HEK293 (cell line): ENCODE results near the gene LDOC1.

Experiments
- CTCF ChIP-seq: fragments of 450-650 bp; formaldehyde crosslinking; IDR thresholded peaks from 2 replicates; pipeline ENCODE4 v1.5.1; 2016; ENCODE audit warnings: missing biosample characterization, missing genetic modification characterization
- PRDM4 ChIP-seq: fragments of 450-650 bp; formaldehyde crosslinking; IDR thresholded peaks from 2 replicates; pipeline ENCODE4 v1.5.1; 2017; ENCODE audit warnings: missing biosample characterization, missing genetic modification characterization
- RBAK ChIP-seq: fragments of 450-650 bp; formaldehyde crosslinking; IDR thresholded peaks from 2 replicates; pipeline ENCODE4 v1.5.1; 2016; ENCODE audit warnings: missing biosample characterization, missing genetic modification characterization
- ZBTB26 ChIP-seq: fragments of 450-650 bp; formaldehyde crosslinking; optimal IDR thresholded peaks from 2 replicates; pipeline ENCODE3; 2016; ENCODE audit warnings: missing biosample characterization, mild to moderate bottlenecking, missing genetic modification characterization
- ZNF133 ChIP-seq: fragments of 450-650 bp; formaldehyde crosslinking; IDR thresholded peaks from 2 replicates; pipeline ENCODE4 v1.5.1; 2016; ENCODE audit warnings: missing biosample characterization, missing genetic modification characterization
- ZNF148 ChIP-seq: fragments of 450-650 bp; formaldehyde crosslinking; IDR thresholded peaks from 2 replicates; pipeline ENCODE4 v1.5.0; 2017; ENCODE audit warnings: missing biosample characterization, missing genetic modification characterization, borderline replicate concordance
- ZNF274 ChIP-seq, 2 experiments: fragments of 200-500 bp in 1 of 2; fragments of 450-650 bp in 1 of 2; sonication (Bioruptor generic) in 1 of 2; formaldehyde crosslinking in 1 of 2; IDR thresholded peaks; 2 replicates each; pipeline versions ENCODE4 v1.5.1 to v1.6.1; 2014 to 2016; ENCODE audit warnings: borderline replicate concordance in 1 of 2, inconsistent platforms in 1 of 2, low read length in 1 of 2, missing biosample characterization in 1 of 2, missing genetic modification characterization in 1 of 2

- TF ChIP-seq PRDM4 (no peak), ZNF274 (IDR thresholded peaks at IDR 0.05; ENCODE audit: low read length) (no peak), ZNF274 (tag by site-specific recombination; IDR thresholded peaks at IDR 0.05; ENCODE audit: borderline replicate concordance) (no peak), ZNF148 (tag by site-specific recombination) (no peak), CTCF (tag by site-specific recombination) (no peak), ZBTB26 (tag by site-specific recombination) (no peak), ZNF133 (tag by site-specific recombination) (no peak), RBAK (no peak)
These were observed 1.1 kb downstream of the LDOC1 start for GRCh38 chrX:141175786-141176185.
